ENCODE data around the gene SGIP1.
"Not testable (repeated sequence)": the region's sequence is repeated elsewhere in the genome, so short reads cannot be mapped to it uniquely, and the experiment has no call there.

SGIP1 gene

DNA sequence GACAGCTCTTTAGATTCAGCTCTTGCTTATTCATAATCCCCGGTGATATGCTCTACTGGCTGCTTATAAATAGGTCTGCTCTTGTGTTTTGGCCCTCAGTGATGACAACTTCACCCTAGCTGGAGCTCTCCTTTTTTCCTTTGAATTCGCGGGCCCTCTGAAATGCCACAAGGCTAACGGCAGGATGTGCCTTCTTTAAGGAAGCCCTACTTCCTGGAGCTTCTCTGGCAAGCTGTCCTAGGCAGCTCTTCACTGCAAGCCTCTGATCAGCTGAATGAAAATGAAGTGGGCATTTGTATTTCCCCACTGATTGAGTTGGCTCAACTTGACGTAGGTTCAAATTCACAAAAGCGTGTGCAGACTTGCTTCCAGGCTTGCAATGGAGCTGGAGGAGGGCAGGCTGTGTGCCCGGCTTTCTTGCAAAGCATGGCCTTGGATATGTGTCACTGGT is 22.2 kb downstream of the SGIP1 start:
- no peak for DNase-seq

DNA sequence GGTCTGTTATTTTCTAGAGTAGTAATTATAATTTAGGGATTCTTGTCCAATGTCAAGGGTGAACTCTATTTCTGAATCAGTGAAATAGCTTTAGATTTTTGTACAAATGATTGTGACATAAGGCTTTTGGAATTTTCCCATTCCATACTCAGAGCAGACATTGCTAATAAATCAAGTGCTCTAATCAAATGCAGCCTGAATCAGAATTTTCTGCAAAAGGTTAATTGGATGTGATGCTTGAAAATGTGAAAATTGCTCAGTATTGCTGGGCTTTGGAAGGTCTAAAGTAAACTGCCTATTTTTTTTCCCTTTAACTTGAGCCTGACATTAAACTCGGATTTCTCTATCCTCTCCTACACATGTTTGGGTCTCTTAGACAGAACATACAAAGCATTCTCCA is 23.2 kb downstream of the SGIP1 start:
- no peak for DNase-seq

DNA sequence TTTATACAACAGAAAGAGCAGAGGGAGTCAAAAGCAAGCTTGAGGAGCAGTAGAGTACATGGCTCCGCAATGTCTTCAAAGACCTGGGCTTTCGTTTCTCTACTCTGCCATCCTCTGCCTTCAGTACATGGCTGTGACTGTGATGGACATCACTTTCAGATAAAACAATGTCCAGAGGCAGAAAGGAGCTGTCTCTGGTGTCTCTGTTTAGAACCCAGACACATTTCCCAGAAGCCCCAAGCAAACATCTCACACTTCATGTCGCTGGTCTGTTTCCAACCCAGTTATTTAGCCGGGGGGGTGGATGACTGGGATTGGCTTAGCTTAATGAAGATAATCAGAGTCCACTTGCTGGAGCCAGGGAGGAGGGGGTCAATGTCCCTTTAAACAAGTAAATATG is 25.6 kb downstream of the SGIP1 start:
- no peak for DNase-seq

DNA sequence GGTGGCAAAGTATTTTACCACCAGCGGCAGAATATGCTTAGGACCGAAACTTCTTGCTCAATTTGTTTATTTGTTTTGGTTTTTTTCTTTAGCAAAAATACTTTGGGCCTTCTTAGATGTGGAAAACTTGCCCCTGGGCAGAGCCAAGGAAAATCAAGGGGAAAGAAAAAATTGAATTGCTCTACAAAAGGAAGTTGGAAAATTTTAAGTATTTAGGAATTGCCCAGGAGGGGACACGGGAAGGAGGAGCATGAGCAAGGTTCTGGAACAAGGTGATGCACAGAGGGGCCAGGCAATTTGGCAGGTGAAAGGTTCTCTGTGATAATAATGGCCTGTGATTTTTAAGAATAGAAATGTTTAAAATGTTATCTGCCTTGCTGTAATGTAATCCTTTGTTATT is 28.6 kb downstream of the SGIP1 start:
- DNase-seq: no peak

DNA sequence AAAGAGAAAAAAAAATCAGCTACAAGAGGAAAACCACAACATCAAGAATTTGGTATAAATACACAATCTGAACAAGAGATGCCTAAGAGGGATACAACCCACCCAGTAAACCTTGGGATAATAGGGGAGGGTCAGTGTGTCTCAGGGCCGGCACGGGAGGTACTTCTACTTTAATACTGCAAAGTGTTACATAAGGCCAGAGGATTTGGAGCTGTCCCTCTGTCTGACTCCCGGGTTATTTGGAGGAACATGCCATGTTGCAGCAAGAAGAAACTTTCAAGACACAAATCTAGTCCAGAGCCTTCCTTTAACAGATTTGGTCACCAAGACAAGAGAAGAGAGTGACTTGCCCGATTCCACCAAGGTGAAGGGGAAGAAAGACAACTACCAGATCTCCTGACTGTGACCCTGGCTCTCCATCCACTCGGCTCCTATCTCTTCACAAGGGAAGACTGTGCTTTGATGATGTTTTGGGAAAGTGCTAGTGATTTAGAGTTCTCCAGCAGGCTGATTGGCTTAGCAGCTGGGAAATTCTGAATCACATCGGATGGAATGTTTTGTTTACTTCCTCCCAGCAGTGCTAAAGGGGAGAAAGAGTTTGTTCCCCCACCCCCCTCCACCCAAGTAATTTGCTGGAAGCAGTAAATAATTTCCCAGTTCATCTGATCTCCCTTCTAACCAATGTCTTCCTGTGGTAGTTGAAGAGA is 29.3 kb downstream of the SGIP1 start:
- peak; percentile 89 for DNase-seq

DNA sequence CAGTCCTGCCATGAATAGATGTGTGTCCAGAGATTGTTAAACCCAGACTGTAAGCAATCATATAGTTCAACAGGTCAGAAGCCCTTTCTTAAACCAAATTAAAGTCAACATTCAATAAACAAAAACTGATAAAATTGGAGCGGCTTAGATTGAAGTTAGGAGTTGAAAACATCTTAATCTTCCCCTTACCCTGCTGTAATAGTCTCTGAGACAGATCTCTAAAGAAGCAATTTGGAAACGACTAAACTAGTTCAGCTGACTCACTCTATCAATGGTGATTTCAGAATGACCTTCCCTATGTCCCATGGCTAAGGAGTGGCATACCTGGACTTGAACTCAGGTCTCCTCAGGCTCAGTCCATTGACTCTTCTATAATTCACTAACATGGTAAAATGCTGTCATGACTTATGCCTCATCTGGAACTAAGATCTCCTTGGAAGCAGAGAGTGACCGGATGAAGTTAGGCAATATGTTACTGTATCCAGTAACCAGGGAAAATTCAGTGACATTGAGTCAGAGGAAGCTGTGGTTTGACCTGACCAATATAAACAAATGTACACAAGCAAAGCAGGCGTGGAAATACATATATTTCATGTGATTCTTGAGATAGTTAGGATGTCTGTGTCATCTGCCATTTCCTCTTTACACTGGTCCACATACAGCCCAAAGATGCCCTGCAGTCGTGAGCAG is 30.1 kb downstream of the SGIP1 start:
- DNase-seq: peak; percentile 93

DNA sequence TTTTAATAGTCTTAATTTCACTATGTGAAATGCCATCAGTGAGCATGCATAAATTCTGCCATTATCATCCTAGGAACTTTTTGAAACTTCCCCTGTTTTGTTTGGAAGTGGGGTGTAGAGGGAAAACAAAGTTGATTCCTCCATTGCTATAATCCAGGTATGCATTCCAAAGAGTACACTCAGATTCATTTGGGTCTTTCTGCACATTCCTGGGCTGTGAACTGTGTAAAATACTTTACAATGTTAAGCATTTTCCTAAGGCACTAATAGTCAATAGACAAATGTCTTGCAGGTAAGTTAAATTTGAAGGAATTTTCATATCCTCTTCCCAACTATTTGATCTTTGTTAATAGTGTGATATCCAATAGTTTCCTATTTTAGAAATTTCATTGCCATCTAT is 36.2 kb downstream of the SGIP1 start:
- DNase-seq: no peak

DNA sequence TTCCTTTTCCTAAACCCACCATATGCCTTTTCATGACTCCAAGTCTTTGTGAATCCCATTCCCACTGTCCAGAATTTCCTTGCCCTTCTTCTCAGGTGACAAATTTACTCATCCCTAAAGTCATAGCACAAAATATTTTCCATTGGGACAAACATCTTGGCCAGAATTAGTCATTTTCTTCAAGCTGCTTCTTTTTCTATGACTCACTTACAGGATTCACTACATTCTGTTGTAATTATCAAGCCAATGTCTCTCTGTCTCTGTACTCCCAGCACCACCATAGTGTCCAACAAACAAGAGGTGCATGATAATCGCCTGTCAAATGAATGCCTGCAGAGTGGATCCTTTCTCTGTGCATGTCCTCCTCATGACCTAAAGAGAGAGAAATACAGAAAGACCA is 37.8 kb downstream of the SGIP1 start:
- no peak for DNase-seq

DNA sequence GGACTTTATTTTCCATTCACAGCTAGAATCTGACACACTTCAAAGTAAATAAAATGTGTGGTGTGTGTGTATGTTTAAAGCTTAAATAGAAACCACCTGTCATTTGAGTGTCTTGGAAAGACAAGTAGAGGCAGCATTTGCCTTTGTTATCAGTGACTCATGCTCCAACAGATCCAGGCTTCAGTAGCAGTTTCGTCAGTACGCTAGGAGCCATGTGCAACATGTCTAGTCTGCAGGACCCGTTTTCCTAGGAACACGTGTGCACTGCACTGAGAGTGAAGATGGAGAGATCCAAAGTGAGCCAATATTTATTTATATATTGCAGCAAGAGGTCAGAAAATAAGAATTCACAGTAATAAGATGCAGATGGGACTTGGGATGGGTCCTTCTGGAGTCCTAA is 41.8 kb downstream of the SGIP1 start:
- peak; percentile 45 for DNase-seq

DNA sequence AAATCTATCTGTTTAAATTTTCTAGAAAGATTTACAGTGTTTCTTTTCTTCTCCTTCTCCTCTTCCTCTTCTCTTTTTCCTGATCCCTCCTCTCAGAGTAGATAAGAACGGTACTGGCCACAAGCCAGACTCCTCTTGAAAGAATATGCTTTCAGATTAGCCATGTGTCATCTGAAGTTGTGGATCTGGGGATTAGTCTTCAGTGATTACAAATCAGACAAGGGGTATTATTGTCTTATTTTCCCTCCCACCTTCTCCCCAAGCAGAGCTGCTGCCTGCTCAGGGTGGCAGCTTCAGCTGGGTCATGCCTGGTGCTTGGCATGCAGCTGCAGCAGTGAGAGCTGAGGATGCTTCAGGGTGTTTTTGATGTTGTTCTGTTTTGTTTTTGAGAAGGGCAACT is 42.7 kb downstream of the SGIP1 start:
- DNase-seq: no peak

DNA sequence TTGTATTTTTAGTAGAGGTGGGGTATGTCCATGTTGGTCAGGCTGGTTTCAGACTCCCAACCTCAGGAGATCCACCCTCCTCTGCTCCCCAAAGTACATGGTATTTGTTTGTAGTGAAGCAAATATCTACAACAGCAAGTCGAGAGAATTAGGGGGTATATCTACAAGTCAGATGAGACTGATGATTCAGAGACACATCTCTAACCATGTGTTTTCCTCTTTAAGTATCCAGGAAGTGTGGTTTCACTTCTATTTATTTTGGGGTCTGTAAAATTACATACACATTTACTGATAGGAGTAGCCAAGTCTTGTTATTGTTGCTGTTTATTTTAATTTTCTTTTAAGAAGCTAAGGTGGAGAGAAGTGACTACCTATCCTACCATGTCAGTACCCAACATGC is 44.9 kb downstream of the SGIP1 start:
- DNase-seq: no peak

DNA sequence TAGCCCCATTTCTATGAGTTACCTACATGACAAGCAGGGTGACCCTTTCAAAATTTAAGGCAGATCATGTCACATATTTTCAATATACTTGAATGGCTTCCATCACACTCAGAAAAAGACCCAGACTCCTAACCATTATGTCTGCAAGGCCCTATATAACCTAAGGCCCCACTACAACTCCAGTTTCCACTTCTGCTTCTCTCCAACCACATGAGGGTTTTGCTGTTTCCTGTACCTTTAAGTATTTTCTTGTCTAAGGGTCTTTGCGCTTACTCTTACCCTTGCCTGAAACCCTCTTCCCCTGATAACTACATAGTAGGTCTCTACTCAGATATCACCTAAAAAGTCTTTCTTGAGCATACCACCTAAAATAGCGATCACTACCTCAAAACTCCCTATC is 46.1 kb downstream of the SGIP1 start:
- no peak for DNase-seq

DNA sequence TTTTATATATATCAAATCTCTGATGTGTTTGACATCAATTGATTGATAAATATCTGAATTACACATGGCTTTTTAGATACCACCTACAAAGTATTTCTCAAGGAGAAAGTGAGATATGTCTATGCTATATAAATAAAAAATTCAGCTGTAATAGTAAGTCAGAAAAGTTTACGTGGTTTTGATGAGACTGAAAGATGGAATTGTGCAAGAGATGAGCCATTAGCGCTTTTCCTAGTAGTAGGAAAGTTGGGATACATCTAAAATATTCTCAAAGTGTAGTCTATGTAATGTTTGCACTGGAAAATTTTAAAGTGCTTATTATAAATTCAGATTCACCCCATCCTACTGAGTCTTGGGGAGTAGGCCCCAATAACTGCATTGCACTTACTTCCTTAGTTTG is 49.1 kb downstream of the SGIP1 start:
- DNase-seq: no peak

DNA sequence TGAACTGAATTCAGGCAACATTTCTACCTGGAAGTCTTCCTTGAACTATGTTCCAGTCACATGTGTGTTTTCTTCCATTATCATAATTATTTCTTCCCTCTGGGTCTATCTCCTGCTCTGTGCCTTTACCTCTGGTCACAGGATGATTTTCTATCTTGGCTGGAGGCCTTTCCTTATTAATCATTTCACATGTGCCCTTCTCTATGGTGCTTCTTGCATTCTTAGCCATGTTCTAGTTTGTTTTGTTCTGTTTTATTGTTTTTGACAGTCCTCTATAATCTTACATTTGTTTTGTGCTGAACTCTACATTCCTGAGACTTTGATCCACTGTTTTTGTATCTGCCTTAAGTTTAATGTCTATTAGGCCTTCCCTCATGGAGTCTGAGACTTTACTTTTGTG is 51.0 kb downstream of the SGIP1 start:
- no peak for DNase-seq

DNA sequence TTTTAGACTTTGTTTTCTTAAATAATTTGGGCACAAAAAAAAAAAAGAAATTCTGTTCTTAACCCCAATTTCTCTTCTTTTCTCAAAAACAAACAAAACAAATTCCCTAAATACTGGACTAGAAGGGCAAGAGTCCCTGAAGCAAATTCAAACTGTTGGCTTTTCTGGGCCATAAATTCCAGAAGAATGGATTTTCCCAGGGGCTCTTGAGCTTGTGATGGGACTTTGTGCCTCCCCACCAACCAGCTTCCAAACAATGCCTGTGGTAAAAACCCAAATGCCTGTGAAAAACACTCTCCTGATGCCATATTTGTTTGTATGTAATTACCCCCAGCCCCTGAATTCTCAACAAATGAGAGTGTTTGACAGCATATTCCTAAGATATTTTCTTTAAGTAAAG is 55.4 kb downstream of the SGIP1 start:
- DNase-seq: no peak

DNA sequence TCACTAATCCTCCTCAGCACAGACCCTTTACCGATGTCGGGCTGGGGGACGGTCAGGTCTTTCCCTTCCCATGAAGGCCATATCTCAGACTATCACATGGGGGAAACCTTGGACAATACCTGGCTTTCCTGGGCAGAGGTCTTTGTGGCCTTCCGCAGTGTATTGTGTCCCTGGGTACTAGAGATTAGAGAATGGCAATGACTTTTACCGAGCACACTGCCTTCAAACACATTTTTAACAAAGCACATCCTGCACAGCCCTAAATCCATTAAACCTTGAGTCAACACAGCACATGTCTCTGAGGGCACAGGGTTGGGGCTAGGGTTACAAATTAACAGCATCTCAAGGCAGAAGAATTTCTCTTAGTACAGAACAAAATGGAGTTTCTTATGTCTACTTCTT is 58.2 kb downstream of the SGIP1 start:
- DNase-seq: not testable (repeated sequence)

DNA sequence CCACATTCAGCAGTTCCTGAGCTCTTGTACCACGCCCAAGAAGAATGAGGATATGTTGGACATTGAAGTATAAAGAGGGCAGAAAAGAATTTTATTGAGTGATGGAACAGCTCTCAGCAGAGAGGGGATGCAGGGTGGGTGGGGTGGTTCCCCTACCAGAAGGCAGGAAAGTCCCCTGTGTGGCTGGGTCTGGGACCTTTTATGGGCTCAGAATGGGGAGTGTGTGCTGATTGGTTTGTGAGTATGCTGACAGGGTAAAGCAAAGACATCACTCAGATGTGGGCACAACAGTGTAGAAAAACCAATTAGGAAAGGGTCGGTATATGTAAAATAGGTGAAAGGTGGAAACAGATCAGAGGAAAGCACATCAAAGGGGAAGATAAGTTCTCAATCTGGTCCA is 62.2 kb downstream of the SGIP1 start:
- DNase-seq: no peak

DNA sequence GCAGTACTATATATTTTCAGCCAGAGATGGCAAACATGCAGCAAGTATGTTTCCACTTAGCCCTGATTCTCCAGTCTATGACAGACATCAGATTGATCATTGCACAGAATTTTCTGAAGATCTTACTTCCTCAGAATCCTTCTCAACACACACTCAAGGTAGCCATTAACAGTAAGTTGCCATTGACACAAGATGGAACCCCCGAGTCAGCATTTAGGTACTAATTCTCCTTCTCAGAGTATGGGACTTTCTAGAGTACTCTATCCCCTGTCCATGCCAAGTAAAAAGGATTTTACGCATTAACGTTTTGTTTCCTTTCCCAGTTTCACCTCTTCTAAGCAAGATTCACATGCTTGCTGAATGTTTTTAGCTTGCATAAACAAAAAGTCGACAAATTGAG is 63.5 kb downstream of the SGIP1 start:
- DNase-seq: no peak

DNA sequence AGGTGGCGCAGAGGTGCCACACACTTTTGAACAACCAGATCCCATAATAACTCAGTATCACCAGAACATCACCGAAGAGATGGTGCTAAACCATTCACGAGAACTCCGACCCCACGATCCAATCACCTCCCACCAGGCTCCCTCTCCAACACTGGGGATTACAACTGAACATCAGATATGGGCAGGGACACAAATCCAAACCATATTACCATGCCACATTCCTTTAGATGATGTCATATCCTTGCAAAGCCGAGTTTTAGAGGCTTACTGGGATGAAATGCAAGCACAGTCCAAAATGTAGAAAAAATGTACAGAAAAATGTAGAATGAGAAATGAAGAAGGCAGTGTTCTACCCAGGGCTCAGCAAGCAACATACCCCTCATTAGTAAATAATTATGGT is 64.7 kb downstream of the SGIP1 start:
- DNase-seq: peak; percentile 35

DNA sequence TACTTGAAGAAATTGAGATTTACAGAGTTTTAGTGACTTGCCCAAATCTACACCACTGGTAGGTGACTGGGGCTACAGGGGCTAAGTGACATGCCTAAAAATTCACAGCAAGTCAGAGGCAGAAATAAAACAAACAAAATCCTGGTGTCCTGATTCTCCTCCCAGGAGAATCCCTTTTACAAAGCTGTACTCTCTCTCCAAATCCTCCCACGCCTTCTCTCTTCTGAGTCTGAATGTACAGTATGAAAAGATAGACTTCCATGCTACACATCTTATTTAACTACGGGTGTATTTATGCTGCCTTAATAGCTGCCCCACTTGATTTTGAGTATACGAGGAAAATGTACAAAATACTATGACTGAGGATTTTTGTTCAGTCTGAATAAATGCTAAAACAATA is 65.4 kb downstream of the SGIP1 start:
- DNase-seq: no peak

DNA sequence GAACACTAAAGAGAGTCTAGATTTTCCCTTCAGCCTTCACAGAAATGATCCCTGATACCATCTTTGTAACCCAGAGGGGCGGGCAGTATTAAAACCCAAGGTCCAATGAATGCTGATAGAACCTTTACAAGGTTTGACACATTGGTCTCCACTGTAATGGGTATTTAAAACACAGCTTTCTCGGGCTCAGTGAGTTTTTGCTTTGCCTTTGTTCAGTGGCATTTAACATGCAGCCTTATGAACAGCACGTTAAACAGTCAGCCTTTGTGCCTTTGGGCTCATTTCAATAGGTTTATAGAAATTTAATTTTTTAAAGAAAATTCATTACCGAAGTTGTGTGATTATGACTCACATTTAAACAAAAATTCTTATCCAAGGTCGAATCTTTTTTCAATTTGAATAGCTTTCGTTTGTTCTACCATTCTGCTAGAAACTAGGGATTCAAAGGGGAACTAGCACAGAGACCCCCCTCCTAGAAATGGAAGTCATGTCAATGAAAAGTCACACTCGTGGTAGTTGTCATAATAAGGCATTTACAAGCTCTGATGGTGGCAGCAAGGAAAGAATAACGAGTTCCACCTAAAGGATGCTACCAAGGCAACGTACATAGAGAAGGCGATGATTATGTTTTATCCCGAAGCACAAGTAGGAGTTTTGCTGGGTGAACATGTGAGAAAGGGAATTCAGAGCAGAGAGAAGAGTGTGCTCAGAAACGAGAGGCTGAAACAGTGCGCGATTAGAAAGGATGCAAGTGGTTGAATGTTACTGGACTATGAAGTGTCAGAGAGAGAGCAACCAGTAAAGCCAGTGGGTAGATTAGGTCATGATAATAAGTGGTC is 66.2 kb downstream of the SGIP1 start:
- no peak for DNase-seq

DNA sequence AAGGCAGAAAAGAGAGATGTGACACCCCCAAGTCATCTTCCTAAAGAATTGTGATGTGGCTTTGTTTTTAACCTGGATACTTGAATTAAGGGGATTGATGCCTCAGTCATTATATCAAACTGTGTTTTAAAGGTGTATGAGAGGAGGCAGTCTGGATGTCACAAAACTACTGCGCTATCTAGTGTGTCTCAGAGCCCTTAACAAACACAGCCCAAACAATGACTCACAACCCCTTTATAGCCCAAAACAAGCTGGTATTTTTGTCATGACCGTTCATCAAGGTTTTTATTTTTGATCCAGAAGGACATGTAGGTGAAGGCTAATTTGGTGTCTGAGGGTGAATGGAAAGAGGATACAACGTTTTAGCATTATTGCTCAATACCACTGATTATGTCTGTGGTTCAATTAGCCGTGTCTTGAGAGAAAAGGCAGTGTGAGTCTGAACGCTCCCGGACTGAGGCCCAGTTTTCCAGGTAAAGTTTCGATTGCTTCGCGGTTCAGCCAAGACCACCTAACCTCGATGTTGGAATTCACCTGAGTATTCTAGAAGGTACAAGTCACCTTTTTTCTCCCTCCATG is 71.6 kb downstream of the SGIP1 start:
- DNase-seq: no peak

DNA sequence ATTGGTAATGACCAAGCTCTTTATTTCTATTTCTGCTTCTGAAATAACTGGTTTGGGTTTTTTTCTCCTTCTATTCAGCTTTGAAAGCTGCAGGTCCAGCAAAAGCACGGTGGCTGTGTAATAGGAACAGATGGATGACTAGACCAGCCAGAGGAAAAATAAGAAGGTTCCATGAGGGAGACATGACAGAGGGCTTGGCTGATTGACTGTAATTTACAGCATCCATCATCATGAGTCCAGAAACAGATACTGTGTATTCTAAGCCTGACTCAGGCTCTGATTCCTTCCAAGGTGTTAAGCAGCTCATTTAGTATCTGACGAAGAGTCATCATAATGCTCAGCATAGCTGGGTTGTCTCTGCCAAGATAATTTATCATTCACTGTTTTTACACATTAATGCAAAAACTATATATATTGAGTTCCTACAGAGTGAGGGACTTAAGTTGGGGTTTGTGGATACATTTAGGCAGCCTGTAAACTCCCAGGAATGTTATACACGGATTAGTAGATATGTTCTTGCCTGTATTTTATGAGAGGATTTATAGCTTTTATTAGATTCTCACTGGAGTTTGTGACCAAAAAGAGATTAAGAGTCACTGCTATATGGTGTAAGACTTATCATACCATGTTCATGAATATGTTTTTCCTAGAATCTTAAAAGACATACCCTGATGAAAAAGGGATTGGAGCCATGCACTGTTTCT is 72.6 kb downstream of the SGIP1 start:
- no peak for DNase-seq
